Activated CD4-positive, alpha-beta T cell treated with anti-CD3 and anti-CD28 coated beads for 36 hours (primary cell): ENCODE data around the gene SOX6. TPM values are rescaled to one million over a fixed set of nuclear protein-coding genes. Genes with fewer than 3 reads are reported as not detected.
"Not testable (repeated sequence)": the region's sequence is repeated elsewhere in the genome, so short reads cannot be mapped to it uniquely, and the experiment has no call there.

Experiments
- ATAC-seq: fragments of 200-7000 bp; cut with Tn5 transposase; one replicate; pipeline ENCODE4 v1.10.0; 2021; ENCODE audit warnings: mild to moderate bottlenecking, moderate library complexity
- CTCF ChIA-PET: fragments of 350-600 bp; sonication (Branson Sonifier 250); formaldehyde crosslinking; loops from one replicate; lab custom pipeline; 2021; ENCODE audit warnings: antibody characterized with exemption; lab: Charles Lee
- POLR2A ChIA-PET: fragments of 350-600 bp; sonication (Branson Sonifier 250); formaldehyde crosslinking; loops from one replicate; lab custom pipeline; 2021; ENCODE audit warnings: antibody characterized with exemption, inconsistent platforms; lab: Charles Lee
- DNase-seq: peaks from one replicate; pipeline ENCODE4 v3.0.0-alpha.2; 2020
- H3K27ac Mint-ChIP-seq: one replicate; pipeline ENCODE4 v1.8.0; 2021; ENCODE audit warnings: mixed read lengths
- H3K27me3 Mint-ChIP-seq: one replicate; pipeline ENCODE4 v1.8.0; 2021; ENCODE audit warnings: mixed read lengths
- H3K36me3 Mint-ChIP-seq: one replicate; pipeline ENCODE4 v1.8.0; 2021; ENCODE audit warnings: low read depth, mixed read lengths
- H3K4me1 Mint-ChIP-seq: one replicate; pipeline ENCODE4 v1.8.0; 2021; ENCODE audit warnings: mixed read lengths
- H3K4me3 Mint-ChIP-seq: one replicate; pipeline ENCODE4 v1.8.0; 2021; ENCODE audit warnings: mild to moderate bottlenecking, moderate library complexity, mixed read lengths
- H3K9me3 Mint-ChIP-seq: one replicate; pipeline ENCODE4 v1.8.0; 2021; ENCODE audit warnings: low read depth, mixed read lengths
- intact Hi-C, 2 experiments: fragments of 100-400 bp; cut with DNase I in 1 of 2; cut with micrococcal nuclease in 1 of 2; formaldehyde crosslinking; loops; one replicate each; pipeline versions ENCODE4 v1.14.2 to v1.15.1; 2022 to 2024; cut with DNase I, micrococcal nuclease
- total RNA-seq, 2 experiments: library from RNA; stranded (reverse); gene quantifications; one replicate each; pipeline ENCODE4 v1.2.3, GENCODE V29; 2021

Gene SOX6
- under 1 TPM in 1 of 2 experiments, not detected in 1; 0.46 TPM for total RNA-seq

DNA sequence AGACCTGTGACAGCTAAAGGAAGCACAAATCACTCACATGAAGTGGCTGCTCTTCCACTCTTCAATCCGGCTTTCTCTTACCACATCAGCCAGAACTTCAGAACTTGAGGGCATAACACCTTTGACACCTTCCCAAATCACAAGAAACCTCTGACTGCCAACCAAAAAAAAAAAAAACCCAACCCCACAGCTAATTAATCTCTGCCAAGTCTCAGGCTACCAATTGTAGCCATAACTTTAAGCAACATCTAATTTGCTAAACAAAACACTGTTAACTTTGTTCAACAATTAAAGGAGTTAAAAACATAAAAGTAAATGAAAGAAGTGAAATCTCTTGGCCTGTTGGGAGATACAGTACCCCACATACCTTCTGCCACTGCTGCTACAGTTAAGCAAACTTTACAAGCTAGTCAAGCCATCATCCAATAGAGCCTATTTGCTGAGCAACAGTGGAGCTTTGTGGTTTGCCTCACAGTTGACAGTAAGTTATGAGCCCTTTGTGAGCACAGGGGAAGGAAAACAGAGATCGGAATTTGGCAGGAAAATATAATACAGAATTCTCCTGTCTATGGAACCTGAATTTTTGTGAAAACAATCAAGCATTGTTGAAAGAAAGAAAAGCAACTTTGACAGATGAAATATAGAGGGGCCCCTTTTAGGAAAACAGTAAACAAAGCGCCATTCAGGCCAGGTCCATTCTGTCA, at the start of gene SOX6:
Gene SOX6, minus strand, starts transcription at position 490 of the 704 bp plus-strand sequence. CDS start 15,298 bp downstream, outside the sequence.
- H3K27me3 Mint-ChIP-seq, result peaks cover 2% of the 10 kb centered on the region
- DNase-seq (no peak), ATAC-seq (no peak)
- no peaks in the 10 kb centered on the region for H3K4me1 Mint-ChIP-seq
- no peak within 1 kb of the TSS for H3K4me3 Mint-ChIP-seq
- H3K27ac Mint-ChIP-seq, result no peak within 1 kb of the TSS
- intact Hi-C loops, result no loop called here
- ChIA-PET POLR2A (no interaction called here), CTCF (no interaction called here)
- no peaks in the 10 kb centered on the region for H3K9me3 Mint-ChIP-seq
- H3K36me3 Mint-ChIP-seq, result no peaks in the 10 kb centered on the region

DNA sequence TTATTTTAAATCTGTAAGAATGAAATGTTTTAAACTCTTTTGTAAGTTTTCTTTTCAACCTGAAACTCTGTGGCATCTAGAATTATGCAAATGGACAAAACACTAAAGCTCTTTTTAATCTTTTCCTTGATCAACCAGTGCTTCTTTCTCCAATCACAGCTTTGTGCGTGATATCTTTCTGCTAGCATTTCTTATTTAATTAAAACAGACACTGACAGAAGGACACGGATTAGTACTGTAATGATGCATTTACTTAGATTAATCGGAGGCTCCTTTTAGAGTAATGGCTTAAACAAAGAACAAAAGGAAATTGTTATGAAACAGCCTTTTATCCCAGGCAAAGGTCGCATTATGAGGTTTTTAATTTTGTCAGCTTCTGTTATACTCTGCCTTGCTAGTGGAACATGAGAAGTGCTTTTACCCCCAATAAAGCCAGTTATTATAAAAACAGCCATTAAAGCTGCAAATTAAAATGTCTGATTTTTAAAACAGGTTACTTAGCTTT, 48.5 kb upstream of the SOX6 start:
- ATAC-seq, result no peak
- POLR2A ChIA-PET, result no interaction called here
- Mint-ChIP-seq H3K4me1 (no peaks in the 10 kb centered on the region), H3K9me3 (no peaks in the 10 kb centered on the region), H3K27ac (no peak overlapping the region), H3K4me3 (no peak overlapping the region), H3K36me3 (no peaks in the 10 kb centered on the region), H3K27me3 (peaks cover 2% of the 10 kb centered on the region)
- no peak for DNase-seq
- CTCF ChIA-PET, result no interaction called here
- intact Hi-C loops, result no loop called here

DNA sequence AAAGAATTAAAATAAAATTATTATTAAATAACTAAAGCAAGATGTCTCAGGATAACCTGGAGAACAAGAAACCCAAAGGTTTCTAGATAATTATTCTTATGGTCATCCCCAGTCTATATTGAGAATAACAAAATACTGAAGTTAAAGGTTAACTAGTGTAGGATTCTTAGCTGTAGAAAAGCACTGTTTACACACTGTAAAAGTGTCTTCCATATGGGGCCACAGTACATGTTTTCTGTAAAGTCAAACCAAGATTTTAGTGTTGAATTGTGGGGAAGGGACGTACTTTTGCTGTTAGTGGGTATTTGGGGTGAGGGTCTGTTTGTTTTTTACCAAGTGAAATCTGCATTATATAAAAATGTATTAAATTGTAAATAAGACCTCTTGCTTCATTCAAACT, 47.5 kb upstream of the SOX6 start:
- Mint-ChIP-seq H3K9me3 (no peaks in the 10 kb centered on the region), H3K27me3 (peaks cover 2% of the 10 kb centered on the region), H3K4me1 (no peaks in the 10 kb centered on the region), H3K4me3 (no peak overlapping the region), H3K27ac (no peak overlapping the region), H3K36me3 (no peaks in the 10 kb centered on the region)
- intact Hi-C loops, result no loop called here
- ATAC-seq (no peak), DNase-seq (no peak)
- ChIA-PET CTCF (no interaction called here), POLR2A (no interaction called here)

- H3K9me3 Mint-ChIP-seq, result no peaks in the 10 kb centered on the region
- POLR2A ChIA-PET, result no interaction called here
- no peak overlapping the region for H3K27ac Mint-ChIP-seq
- no peaks in the 10 kb centered on the region for H3K4me1 Mint-ChIP-seq
- CTCF ChIA-PET, result no interaction called here
- intact Hi-C loops, result no loop called here
- H3K36me3 Mint-ChIP-seq, result no peaks in the 10 kb centered on the region
- DNase-seq, result no peak
- peaks cover 2% of the 10 kb centered on the region for H3K27me3 Mint-ChIP-seq
- ATAC-seq, result no peak
- H3K4me3 Mint-ChIP-seq, result no peak overlapping the region
These were observed 47.1 kb upstream of the SOX6 start for GRCh38 chr11:16403448-16403803.

DNA sequence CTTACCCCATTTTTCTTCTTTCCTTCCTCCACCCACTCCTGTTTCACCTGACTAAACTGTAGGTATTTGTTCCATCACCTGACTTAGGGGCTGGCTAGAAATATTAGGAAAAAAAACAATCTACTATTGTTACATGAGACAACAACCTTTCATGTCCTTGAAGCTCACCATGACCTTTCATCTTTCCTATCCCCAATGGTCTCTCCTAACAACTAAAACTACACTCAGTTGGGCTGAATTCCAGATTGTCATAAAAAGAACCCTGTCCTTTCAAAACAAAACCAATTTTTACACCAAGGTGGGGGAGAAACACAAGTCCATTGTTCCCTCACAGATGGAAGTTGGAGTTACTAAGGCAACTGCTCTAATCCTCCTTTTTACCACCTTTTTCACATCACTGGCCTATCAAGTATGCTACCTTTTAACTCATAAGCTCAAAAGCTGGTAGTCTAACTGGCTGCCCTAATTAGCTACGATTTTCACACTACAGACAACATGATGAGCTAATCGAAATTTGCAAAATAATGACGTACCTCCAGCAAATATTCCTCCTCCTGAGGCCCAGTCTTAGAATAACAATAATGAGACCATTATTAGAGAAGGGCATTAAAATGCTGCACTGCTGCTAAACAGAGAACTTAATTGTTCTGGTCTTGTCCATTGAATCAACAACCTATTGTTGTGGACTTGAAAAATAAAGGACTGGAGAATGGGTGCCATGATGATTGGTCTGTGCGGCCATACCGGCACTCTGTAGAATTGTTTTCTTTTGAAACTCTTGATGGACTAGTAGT, 46.5 kb upstream of the SOX6 start:
- POLR2A ChIA-PET, result no interaction called here

GRCh38 chr11:16397390-16397789, 41.0 kb upstream of the SOX6 start:
- Mint-ChIP-seq H3K27ac (no peak overlapping the region), H3K4me3 (no peak overlapping the region), H3K9me3 (peaks cover 3% of the 10 kb centered on the region), H3K27me3 (no peaks in the 10 kb centered on the region), H3K36me3 (no peaks in the 10 kb centered on the region), H3K4me1 (no peaks in the 10 kb centered on the region)
- intact Hi-C loops, result no loop called here
- POLR2A ChIA-PET, result interaction anchor here (0.6 kb wide), 1 partner anchor 432 kb away, joined by 3 read pairs; no protein-coding TSS in a partner anchor
- ATAC-seq (no peak), DNase-seq (no peak)
- CTCF ChIA-PET, result interaction anchor here (1.2 kb wide), 1 partner anchor 13 kb away, joined by 4 read pairs; no protein-coding TSS in a partner anchor

More for the DNA sequence above, 46.5 kb upstream of the SOX6 start:
- Mint-ChIP-seq H3K4me3 (no peak overlapping the region), H3K36me3 (no peaks in the 10 kb centered on the region), H3K27ac (no peak overlapping the region), H3K4me1 (no peaks in the 10 kb centered on the region), H3K9me3 (no peaks in the 10 kb centered on the region), H3K27me3 (peaks cover 2% of the 10 kb centered on the region)
- no peak for DNase-seq
- CTCF ChIA-PET, result no interaction called here
- no peak for ATAC-seq
- intact Hi-C loops, result no loop called here

DNA sequence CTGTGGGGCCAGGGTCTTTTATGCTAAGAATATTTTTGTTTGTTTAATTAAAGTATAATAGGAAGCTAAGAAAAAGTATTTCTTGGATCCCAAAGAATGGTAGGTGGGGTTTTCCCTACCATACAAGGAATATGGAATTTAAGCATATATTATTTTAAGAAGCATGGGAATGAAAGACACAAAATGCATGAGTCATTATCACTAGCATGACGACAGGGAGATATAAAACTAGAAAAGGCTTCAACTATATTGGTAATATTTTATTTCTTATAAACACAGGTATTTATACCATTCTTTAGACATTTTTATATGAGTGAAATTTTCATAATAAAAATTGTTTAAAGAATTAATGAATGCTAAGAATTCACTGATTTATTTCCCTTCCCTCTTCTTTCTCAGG, 39.3 kb upstream of the SOX6 start:
- intact Hi-C loops, result no loop called here
- DNase-seq, result no peak
- Mint-ChIP-seq H3K36me3 (no peaks in the 10 kb centered on the region), H3K27ac (no peak overlapping the region), H3K27me3 (no peaks in the 10 kb centered on the region), H3K9me3 (peaks cover 3% of the 10 kb centered on the region), H3K4me1 (no peaks in the 10 kb centered on the region), H3K4me3 (no peak overlapping the region)
- ATAC-seq, result no peak
- POLR2A ChIA-PET, result no interaction called here
- CTCF ChIA-PET, result interaction anchor here (0.7 to 0.8 kb wide), 3 partner anchors 11 to 1024 kb away, joined by 3 read pairs; no protein-coding TSS in a partner anchor

DNA sequence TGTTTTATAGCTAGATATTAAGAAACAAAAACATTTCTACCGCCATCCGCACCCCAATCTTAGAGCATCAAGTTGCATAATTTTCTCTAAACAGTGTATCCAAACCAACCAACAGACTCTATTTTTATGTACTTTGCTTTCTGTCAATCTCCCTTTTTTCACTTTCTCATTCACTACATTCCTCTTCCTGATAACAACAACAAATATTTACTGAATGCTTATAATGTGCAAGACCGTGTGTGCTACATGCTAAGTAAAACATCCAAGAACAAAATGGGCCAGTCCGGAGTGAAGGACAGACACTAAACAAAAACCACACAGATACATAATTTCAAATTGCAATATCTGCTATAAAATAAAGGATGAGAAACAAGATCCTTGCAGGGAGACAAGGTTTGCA, 38.6 kb upstream of the SOX6 start:
- Mint-ChIP-seq H3K4me3 (no peak overlapping the region), H3K4me1 (no peaks in the 10 kb centered on the region), H3K36me3 (no peaks in the 10 kb centered on the region), H3K9me3 (peaks cover 3% of the 10 kb centered on the region), H3K27ac (no peak overlapping the region), H3K27me3 (no peaks in the 10 kb centered on the region)
- intact Hi-C loops, result no loop called here
- ChIA-PET CTCF (interaction anchor here (0.7 to 0.8 kb wide), 2 partner anchors 164 to 1023 kb away, joined by 3 read pairs; no protein-coding TSS in a partner anchor), POLR2A (no interaction called here)
- no peak for ATAC-seq
- DNase-seq, result no peak

DNA sequence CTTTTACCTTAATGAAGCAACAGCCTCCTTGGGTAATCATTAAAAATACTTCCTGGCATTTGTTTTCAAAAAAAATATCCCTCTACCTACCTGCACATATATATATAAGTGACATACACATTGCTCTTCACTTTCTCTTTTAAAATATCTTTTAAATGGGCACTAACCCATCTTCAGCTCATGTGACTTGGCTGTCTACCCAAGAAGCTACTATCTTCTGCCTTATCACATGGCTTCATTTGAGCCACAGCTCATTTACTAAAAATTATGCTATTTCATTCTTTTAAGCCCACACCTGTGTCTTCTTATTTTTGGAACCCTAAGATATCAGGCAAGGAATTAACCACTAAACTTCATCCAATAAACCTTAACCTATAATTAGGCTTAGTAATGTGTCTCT, 37.0 kb upstream of the SOX6 start:
- peaks cover 3% of the 10 kb centered on the region for H3K9me3 Mint-ChIP-seq
- no peak for DNase-seq
- H3K4me3 Mint-ChIP-seq, result no peak overlapping the region
- intact Hi-C loops, result no loop called here
- no peak overlapping the region for H3K27ac Mint-ChIP-seq
- no peaks in the 10 kb centered on the region for H3K4me1 Mint-ChIP-seq
- ChIA-PET POLR2A (no interaction called here), CTCF (no interaction called here)
- no peaks in the 10 kb centered on the region for H3K36me3 Mint-ChIP-seq
- ATAC-seq, result no peak
- no peaks in the 10 kb centered on the region for H3K27me3 Mint-ChIP-seq

- Mint-ChIP-seq H3K4me1 (no peaks in the 10 kb centered on the region), H3K27ac (no peak overlapping the region), H3K36me3 (no peaks in the 10 kb centered on the region), H3K4me3 (no peak overlapping the region), H3K27me3 (no peaks in the 10 kb centered on the region), H3K9me3 (peaks cover 3% of the 10 kb centered on the region)
- ATAC-seq (no peak), DNase-seq (no peak)
- CTCF ChIA-PET, result no interaction called here
- POLR2A ChIA-PET, result no interaction called here
- intact Hi-C loops, result no loop called here
These were observed 36.3 kb upstream of the SOX6 start for GRCh38 chr11:16392616-16393015.

DNA sequence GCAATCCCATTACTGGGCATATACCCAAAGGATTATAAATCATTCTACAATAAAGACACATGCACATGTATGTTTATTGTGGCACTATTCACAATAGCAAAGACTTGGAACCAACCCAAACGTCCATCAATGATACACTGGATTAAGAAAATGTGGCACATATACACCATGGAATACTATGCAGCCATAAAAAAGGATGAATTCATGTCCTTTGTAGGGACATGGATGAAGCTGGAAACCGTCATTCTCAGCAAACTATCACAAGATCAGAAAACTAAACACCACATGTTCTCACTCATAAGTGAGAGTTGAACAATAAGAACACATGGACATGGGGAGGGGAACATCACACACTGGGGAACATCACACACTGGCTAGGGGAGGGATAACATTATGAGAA, 34.5 kb upstream of the SOX6 start:
- ATAC-seq, H3K4me3 Mint-ChIP-seq, H3K27me3 Mint-ChIP-seq, POLR2A ChIA-PET, H3K4me1 Mint-ChIP-seq, intact Hi-C loops, H3K27ac Mint-ChIP-seq, H3K36me3 Mint-ChIP-seq, H3K9me3 Mint-ChIP-seq, DNase-seq, CTCF ChIA-PET: not testable (repeated sequence)
